ENCODE data around the gene PDCD11.
A peak's percentile ranks its signal among the peaks of the same experiment; 100 is the strongest.
"Not testable (repeated sequence)": the region's sequence is repeated elsewhere in the genome, so short reads cannot be mapped to it uniquely, and the experiment has no call there.

Gene PDCD11

GRCh38 chr10:103475437-103475836 is 79.0 kb downstream of the PDCD11 start:
- DNase-seq, result no peak

GRCh38 chr10:103476046-103476768 is 79.8 kb downstream of the PDCD11 start:
- DNase-seq, result no peak

GRCh38 chr10:103478671-103479070 is 82.2 kb downstream of the PDCD11 start:
- no peak for DNase-seq

DNA sequence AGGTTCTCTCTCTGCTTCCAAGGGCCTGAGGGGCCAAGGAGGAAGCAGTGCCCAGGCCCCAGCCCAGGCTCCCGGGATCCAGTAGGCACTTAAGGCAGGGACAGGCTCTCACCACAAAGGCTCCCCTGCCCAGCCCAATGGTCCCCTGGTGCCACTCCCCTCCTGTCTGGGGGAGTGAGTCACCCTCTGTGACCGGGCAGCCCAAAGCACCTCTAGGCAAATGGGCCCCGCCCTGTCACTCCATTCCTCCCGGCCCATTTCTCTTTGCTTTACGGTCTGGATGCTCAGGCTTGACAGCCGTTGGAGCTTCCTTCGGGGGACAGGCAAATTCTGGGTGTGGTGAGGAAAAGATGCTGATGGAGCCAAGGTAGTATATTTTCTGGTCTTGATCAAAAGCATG is 82.7 kb downstream of the PDCD11 start, which contains the start of gene CALHM3:
Gene CALHM3, minus strand, starts transcription at position 106 of the 400 bp plus-strand sequence. CDS start 208 bp downstream, outside the sequence.
- no peak for DNase-seq

DNA sequence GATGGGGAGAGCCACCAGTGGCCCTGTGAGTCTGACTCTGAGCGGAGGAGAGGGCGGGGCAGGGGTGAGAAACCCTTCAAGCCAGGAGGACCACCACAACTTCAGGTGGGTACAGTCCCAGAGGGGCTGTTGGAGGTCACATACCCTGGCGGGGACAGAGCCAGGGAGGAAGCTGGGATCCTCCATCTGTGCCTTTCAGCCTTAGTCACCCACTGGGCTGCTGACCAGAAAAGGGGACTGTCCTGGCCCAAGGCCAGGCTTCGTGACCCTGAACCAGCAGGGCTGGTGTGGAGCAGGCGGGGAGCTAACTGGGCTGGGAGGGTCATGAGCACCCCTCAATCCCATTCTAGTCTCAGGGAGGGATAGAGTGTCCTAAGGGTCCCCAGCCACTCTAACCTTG is 84.1 kb downstream of the PDCD11 start:
- DNase-seq, result no peak

DNA sequence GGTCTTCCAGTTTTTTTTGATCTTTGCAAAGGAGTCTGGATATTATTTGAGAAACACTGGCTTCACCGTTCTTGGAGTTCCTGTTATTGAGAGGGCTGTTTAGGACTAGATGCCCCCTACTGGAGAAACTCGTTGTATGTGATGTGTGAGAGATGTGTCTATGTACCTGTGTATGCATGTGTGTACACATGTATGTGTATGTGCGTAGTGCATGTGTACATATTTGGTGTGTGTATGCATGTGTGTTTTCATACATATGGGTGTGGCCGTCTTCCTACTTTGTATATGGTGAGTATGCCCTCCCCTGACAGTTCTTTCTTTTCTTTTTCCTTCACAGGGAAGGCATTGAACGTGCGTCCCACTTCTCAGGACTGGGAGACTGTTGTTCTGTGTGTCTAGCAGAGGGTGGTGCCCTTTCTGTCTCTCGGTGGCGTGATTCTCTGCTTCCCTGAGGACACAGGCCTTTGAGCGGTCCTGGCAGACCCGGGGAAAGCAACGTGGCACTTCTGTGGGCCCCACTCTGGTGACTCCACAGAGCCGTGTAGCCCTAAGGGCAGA is 85.6 kb downstream of the PDCD11 start:
- peak; percentile 76 for DNase-seq

GRCh38 chr10:103486635-103487409 is 90.4 kb downstream of the PDCD11 start:
- not testable (repeated sequence) for DNase-seq

DNA sequence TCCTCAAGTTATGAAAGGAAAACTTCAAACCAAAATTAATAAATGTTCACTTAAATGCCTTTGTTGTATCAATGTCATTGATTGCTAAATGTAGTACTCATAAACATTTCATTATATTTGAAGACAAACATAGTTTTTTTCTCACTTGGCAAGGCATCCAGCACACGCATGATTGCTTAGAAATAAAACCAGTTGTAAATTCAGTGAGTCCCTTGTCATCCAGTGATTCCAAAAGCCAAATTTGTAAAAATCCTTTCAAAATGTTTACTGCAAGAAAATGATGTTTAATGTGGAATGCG is 90.9 kb downstream of the PDCD11 start:
- DNase-seq, result no peak

DNA sequence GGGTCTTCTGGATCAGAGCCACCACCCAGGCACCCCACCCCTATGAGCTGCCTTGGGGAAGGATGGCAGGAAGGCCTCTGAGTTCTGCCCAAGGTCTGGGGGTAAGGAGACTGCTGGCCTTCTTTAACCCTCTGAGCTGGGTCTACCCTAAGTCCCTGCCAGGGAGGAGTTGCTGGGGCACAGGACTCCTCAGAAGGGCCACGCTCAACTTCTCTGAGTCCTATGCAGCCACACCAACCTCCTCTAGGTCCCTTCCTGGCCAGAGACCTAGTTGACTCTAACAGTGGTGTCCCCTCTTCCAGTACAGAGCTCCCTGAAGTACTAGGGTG is 94.5 kb downstream of the PDCD11 start:
- no peak for DNase-seq

- no peak for DNase-seq
Measured at GRCh38 chr10:103491729-103492364, 95.4 kb downstream of the PDCD11 start.

- DNase-seq, result no peak
Measured at GRCh38 chr10:103492655-103493261, 96.3 kb downstream of the PDCD11 start.

DNA sequence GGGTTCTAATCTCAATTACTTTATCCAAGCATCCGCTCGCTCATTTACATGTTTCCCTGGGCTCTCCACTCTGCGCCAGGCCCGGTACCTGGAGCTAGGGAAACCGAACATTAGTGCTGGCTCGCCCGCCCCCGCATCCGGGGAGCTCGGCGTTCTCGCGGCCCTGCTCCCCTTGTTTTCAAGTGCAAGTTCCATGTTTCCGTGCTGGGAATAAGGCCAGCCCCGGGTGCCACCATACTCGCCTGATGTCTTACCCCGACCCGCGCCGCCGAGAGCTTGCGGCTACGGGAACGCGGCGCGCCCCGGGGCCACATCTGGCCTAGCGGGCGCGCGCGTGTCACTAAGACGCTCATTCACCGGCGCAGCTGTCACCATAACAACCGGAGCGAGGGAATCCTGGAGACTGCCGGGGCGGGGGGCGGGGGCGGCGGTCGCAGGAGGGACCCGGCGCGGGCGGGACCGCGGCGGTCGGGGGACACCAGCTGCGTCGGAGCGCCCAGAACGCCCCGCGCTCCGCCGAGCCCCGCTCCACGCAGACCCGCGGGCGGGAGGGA is 97.0 kb downstream of the PDCD11 start, which contains the start of gene NEURL1:
Gene NEURL1, plus strand, starts transcription at position 344 of the 554 bp plus-strand sequence. CDS start 683 bp downstream, outside the sequence.
- DNase-seq, result no peak

DNA sequence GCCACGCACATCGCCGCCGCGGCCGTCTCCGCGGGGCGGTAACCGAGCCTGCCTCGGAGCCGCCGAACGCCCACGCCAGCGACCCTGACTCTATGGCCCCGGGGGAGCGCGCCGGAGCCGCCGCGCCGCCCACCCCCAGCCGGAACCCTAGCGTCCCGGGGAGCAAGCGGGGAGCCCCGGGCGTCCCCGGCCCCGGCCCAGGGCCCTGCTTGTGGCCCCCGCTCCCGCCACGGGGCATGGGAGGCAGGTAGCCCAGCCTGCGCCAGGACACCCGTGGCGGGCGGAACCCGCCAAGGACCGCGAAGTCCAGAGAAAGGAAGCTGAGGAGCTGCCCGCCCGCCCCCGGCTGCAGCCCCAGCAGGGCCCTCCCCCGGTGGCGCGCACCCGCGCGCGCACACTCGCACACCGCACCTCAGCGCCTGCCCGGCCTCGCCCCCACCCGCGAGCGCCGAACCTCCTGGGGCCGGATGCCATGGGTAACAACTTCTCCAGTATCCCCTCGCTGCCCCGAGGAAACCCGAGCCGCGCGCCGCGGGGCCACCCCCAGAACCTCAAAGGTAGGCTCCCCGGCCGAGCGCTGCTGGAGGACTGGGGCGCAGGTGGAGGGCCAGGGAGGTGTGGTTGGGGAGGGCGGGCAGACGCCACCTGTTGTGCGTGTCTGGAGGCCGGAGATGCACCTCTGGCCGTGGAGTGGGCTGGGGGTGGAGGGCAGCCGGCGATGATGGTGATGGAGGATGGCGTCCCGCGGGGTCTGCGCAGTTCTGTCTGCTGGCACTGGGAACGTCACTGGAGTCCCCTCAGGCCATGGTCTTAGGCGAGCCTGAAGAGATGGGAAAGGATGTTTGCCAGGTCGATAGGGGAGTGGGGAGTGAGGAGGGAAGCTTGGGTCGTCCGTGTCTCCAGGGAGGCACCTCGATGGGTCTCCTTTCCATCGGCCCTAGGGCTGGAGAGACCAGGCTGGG is 97.8 kb downstream of the PDCD11 start:
- DNase-seq, result no peak

DNA sequence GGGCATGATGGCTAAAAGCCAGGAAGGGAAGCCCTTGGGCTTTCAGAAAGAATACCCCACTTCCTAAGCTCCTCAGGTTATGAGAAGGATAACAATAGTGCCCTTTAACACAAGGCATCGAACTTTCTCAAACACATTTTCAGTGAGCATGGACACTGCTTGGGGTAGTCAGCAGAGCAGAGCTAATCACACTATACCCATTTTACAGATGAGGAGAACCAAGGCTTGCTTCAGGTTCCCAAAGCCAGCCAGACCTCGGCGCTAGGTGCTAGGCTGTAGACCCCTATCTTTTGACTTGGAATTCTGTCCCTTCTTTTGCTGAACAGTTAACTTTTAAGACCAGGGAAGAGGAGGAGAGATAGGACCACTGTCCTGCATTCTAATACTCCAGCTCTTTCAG is 98.9 kb downstream of the PDCD11 start:
- DNase-seq, result no peak
